Myocyte (in vitro differentiated cells): ENCODE results near the gene CYP27B1. TPM values are rescaled to one million over a fixed set of nuclear protein-coding genes. Genes with fewer than 3 reads are reported as not detected.

Experiments
- DNase-seq: peaks from one replicate; pipeline ENCODE4 v3.0.0-alpha.2; 2012; ENCODE audit warnings: low read depth
- total RNA-seq: library from RNA; depleted of rRNA; stranded (reverse); fragments of >200 nt; gene quantifications from 2 replicates; pipeline ENCODE4 v1.2.3, GENCODE V29; 2014

The CYP27B1 gene
- total RNA-seq, 1 donor from 2014 or later, result 1.2 TPM

GRCh38 chr12:57767305-57767698 is 424 bp upstream of the CYP27B1 start:
- no peak for DNase-seq

DNA sequence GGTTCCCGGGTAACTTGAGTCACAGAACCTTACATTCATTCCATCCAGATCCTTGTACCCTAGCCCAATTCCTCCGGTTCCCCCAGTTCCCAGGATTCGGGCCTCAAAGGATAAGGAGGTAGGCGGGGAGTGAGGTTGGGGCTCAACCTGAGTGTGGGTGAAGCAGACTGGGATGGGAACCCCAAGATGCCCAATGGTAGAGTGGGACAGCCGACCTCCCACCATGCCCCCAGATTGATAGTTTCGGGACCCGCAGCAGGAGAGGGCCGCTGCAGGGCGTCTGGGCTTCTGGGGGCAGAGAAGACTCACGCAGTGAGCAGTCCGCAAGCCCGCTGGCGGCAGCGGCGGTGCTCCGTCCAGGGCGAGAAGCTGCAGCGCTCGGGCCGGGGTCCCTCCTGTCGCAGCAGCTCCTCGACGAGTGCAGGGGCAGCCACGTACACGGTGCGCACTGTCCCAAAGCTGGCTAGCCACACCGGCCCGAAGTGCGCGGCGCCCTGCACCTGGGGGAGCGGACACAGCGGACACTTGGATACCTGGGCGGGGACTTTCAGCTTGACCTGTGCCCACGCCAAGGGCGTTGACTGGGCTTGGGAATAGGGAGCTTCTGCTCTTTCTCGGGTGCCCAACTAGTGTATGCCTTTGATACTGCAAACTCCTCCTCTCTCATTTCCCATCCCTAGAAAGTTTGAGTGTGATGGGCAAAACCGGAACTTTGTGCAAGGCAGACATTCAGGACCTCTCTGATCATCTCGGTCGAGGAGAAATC is 997 bp downstream of the CYP27B1 start:
- DNase-seq, result no peak

DNA sequence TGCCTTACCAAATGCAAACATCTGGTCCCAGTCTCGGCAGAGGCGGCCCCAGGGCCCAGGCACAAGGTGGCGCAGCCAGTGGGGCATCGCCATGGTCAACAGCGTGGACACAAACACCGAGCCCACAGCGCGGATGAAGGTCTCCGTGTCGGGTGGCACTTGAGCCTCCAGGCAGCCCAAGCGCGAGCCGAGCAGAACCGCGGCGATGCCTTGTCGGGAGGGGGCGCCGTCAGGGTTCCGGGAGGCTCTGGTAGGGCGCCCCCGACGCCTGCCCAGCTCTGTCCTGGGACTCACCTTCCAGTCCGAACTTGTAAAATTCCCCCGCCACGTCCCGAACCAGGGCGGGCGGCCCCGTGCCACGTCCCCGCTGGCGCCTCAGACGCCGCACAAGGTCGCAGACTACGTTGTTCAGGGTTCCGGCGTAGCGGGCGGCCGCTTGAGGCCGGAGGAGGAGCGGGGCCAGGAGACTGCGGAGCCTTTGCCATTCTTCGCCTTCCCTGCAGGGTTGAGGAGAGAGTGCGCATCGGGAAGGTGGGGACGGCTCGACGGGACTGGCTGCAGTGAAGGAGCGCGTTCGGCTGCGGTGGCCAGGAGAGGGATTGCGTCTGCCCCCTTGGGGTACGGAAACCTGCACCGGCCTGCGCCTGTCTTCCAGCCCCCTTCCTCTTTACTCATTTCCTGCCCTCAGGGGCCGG is 1.7 kb downstream of the CYP27B1 start:
- DNase-seq, result no peak

- no peak for DNase-seq
These were observed 2.2 kb downstream of the CYP27B1 start for GRCh38 chr12:57764662-57765002.

DNA sequence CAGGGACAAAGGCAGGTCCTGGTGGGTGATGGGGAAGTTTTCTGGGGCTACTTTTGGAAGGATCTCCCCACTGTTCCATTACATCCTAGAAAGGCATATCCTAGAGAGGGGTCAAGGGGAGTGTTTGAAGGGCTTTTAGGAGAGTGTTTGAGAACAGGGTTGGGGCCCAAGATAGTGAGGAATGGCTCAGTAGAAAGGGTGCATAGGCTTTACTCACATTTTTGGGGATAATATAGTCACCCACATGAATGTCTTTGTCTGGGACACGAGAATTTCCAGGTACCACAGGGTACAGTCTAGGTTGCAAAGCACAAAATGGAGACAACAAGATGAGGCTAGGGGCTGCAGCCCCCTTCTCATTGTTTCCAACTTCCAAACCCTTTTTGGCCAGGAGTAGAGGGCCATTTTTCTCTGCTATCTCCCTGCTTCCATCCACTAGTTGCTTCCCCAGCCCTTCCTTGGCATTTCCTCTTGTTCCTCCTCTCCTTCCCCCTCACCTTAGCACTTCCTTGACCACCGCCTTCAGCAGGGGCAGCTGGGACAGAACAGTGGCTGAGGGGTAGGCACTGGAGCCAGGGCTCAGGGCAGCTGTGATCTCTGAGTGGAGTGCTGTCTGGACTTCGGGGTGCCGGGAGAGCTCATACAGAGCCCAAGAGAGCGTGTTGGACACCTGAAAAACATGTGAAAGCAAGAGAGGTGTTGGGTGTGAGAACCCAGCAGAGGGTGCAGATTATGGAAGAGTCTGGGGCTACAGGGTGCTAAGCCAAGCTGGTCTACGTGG is 2.8 kb downstream of the CYP27B1 start:
- DNase-seq, result no peak

GRCh38 chr12:57762463-57762862 is 4.4 kb downstream of the CYP27B1 start:
- DNase-seq, result no peak

- DNase-seq, result no peak
These were observed 5.4 kb downstream of the CYP27B1 start for GRCh38 chr12:57761391-57761998.

GRCh38 chr12:57760347-57760982 is 6.4 kb downstream of the CYP27B1 start:
- DNase-seq, result no peak

DNA sequence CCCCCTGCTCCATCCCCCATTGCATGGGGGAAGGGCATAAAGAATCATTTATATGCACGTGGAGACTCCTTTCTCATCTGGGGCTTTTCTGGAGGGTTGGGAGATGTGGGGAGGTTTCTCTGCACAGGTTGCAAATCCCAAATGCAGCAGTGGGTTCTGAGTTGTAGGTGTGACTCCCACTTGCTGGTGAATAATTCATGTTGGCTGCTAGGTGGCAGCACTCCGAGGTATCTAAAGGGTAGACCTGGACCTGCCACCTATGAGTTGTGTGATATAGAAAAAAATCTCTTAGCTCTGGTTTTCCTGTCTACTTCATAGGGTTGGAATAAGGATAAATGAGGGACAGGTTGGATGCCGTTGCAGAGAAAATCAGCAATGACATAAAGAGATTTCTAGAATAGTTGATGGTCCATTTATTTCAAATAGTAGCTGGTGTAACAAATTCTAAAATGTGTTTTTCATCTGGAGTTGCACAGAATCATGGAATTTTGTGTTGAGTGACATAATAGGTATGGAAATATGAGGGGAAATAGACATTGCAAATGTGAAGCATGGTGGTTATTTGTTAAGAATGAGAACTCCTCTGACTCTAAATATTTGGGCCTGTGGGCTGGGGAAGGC is 7.4 kb downstream of the CYP27B1 start:
- DNase-seq, result no peak

DNA sequence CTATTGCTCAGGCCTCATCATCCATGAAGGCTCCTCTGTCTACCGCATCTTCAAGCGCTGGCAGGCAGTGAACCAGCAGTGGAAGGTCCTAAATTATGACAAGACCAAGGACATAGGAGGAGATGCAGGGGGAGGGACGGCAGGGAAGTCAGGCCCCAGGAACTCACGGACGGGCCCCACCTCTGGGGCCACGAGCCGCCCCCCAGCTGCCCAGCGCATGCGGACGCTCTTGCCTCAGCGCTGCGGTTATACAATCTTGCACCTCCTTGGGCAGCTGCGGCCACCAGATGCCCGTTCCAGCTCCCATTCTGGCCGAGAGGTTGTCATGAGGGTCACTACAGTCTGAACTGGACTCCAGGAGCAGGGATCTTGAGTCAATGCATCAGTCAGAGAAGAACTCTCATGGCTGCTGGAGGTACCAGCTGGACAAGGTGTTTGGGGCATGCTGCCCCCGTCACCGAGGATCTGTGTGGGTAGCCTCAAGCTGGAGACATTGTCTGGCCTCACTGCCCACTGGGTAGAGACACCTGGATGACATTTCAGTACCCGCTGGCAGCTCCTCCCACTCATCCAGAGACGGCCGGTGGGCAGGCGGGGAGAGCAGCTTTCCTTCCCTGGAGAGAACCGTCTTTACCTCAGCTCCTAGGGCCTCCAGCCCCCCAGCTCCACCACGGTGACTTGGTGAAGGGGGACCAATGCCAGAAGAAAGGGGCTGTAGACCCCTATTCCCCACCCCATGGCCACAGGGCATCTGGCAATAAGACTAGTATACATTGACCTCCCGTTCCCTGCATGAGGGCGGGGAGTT is 8.1 kb downstream of the CYP27B1 start:
- DNase-seq, result no peak

DNA sequence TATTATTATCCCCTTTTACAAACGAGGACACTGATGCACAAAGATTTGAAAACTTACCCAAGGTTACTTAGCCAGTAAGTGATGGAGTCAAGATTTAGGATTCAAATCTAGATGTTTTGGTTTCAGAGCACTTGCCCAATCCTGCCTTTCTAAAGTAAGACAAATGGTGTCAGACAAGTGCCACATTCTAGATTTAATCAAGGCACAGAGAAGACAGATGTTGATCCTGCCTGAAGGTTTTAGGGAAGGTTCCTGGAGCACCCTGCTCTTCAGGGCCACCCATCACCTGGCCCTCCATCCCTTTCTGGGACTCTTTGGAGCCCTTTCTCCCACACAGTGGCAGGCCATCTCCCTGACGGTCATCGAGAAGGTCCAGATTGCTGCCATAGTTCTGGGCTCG is 9.1 kb downstream of the CYP27B1 start:
- no peak for DNase-seq

GRCh38 chr12:57756406-57757341 is 10.2 kb downstream of the CYP27B1 start:
- no peak for DNase-seq

GRCh38 chr12:57755454-57756372 is 11.2 kb downstream of the CYP27B1 start:
- DNase-seq, result no peak

- DNase-seq, result no peak
These were observed 11.8 kb downstream of the CYP27B1 start for GRCh38 chr12:57755194-57755453.

DNA sequence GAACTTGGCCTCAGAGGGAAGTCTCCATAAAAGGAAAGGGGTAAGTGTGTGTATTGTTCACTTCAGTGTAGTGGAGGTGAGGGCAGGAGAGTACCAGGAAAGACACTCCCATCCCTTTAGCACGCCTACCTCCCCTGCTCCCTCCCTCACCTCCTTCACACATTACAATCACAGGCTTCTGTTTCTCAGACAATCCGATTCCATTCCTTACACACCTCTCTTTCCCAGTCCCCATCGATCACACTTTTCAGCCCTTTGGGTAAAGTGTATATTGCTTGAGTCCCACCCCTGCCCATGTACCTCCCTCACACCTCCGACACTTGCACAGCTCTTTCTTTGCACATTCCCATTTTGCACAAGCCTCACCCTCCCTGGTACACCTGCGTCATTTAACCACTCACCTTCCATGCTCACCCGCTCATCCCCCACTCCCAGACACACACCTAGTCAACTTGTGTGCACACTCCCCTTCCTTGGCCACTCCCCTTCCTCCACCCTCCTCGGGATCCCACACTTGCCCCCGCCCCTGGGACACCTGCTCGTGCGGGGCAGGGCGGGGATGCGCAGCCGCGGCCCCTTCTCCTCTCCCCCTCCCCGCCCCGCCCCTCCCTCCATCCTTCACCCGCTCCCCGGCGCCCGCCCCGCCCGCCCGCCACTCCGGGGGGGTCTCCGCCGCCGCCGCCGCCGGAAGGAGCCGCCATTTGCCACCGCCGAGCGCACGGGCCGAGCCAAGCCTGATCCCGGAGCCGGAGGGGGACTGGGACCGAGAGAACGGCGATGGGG is 12.3 kb downstream of the CYP27B1 start, which contains the start of gene MARCHF9:
Gene MARCHF9, plus strand, starts transcription at position 693 of the 783 bp plus-strand sequence. CDS start 426 bp downstream, outside the sequence.
- DNase-seq, result peak; percentile 69

DNA sequence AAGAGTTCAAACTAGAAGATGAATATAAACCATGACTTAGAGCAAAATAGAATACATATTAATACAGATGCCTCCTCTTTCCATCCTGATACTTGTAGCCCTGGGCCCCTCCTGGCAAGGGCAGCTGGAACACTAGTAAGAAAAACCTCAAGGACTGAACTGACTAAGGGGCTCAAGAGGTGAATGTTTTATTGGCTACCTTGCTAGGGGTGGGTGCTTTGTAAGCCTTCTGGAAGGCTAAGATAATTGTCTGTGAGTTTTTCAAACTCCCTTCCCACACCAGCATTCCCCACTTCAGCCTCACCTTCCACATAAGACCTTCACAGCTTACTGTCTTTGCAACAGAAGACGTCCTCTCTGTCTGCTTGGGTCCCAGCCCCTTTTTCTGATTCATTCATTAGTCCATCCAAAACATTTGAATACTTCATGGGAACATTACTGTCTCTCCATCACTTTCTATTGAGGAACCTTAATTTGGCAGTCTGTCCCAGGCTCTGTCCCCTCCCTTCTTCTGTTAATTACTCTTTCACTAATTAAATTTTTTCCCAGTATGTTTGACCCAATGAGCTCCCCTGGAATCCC is 13.0 kb downstream of the CYP27B1 start:
- no peak for DNase-seq

DNA sequence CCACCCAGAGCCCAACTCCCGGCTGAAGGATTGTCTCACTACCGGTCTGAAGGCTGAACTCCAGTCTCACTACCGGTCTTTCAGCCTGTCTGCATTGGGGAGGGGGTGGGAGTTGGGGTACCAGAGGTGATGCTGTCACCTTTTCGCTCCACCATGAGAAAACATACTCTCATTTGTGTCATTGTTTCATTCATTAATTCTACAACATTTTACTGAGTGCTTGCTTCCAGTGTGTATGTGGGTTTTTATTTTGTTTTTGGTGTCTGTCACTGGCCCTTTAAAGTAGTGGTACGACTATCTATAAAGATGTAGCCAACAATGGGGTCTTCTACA is 14.2 kb downstream of the CYP27B1 start:
- no peak for DNase-seq
